Activated CD4-positive, alpha-beta memory T cell treated with anti-CD3 and anti-CD28 coated beads for 36 hours (primary cell): ENCODE data around the gene MED16. TPM values are rescaled to one million over a fixed set of nuclear protein-coding genes. Genes with fewer than 3 reads are reported as not detected.

ENCODE experiments used
- CTCF ChIA-PET: fragments of 350-600 bp; sonication (Branson Sonifier 250); formaldehyde crosslinking; loops from one replicate; lab custom pipeline; 2021; ENCODE audit warnings: antibody characterized with exemption, inconsistent platforms; lab: Charles Lee
- POLR2A ChIA-PET: fragments of 350-600 bp; sonication (Branson Sonifier 250); formaldehyde crosslinking; loops from one replicate; lab custom pipeline; 2021; ENCODE audit warnings: antibody characterized with exemption; lab: Charles Lee
- DNase-seq: peaks from one replicate; pipeline ENCODE4 v3.0.0-alpha.2; 2020
- H3K27ac Mint-ChIP-seq: one replicate; pipeline ENCODE4 v1.8.0; 2021; ENCODE audit warnings: mixed read lengths
- H3K27me3 Mint-ChIP-seq: one replicate; pipeline ENCODE4 v1.8.0; 2021; ENCODE audit warnings: mixed read lengths
- H3K36me3 Mint-ChIP-seq: one replicate; pipeline ENCODE4 v1.8.0; 2021; ENCODE audit warnings: mixed read lengths
- H3K4me1 Mint-ChIP-seq: one replicate; pipeline ENCODE4 v1.8.0; 2021; ENCODE audit warnings: low read depth, mixed read lengths
- H3K4me3 Mint-ChIP-seq: one replicate; pipeline ENCODE4 v1.8.0; 2021; ENCODE audit warnings: mild to moderate bottlenecking, mixed read lengths
- H3K9me3 Mint-ChIP-seq: one replicate; pipeline ENCODE4 v1.8.0; 2021; ENCODE audit warnings: mixed read lengths
- intact Hi-C: fragments of 100-400 bp; cut with micrococcal nuclease; formaldehyde crosslinking; loops from one replicate; pipeline ENCODE4 v1.15.1; 2023
- total RNA-seq, 2 experiments: library from RNA; stranded (reverse); gene quantifications; one replicate each; pipeline ENCODE4 v1.2.3, GENCODE V29; 2021

The MED16 gene
- total RNA-seq, 2 experiments from 2014 or later = 58.9 to 62.7 TPM

DNA sequence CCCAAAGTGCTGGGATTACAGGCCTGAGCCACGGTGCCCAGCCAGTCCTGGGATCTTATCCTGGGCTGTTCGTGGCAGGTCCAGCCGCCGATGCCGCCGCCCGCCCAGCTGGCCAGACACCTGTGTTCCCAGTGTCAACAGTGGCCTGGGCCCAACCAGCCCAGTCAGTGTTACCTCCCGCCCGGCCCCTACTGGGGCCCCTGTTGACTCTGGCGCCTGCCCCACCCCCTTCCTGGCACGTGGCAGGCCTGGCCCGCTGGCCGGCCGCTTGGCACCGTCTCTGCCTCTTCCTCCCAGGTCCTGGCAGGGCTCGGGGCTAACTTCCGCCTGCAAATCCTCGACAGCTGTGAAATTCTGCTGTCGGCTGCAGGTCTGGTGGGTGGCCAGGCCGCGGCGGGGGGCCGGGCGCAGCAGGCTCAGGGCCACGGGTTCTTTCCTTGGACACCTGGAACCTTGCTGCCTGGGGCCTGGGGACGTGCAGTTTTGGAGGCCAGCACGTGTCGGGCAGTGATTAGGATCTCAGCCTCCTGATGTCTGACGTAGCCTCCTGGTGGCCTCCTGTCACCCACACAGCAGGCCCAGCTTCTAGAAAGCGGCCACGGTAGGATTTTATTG lies 42.0 kb upstream of the MED16 start:
- ChIA-PET POLR2A (no interaction called here), CTCF (no interaction called here)
- Mint-ChIP-seq H3K27ac (no peak overlapping the region), H3K27me3 (no peaks in the 10 kb centered on the region), H3K4me3 (no peak overlapping the region), H3K4me1 (peaks cover 22% of the 10 kb centered on the region), H3K9me3 (peaks cover 2% of the 10 kb centered on the region), H3K36me3 (peaks cover 12% of the 10 kb centered on the region)
- no peak for DNase-seq
- intact Hi-C loops = no loop called here

DNA sequence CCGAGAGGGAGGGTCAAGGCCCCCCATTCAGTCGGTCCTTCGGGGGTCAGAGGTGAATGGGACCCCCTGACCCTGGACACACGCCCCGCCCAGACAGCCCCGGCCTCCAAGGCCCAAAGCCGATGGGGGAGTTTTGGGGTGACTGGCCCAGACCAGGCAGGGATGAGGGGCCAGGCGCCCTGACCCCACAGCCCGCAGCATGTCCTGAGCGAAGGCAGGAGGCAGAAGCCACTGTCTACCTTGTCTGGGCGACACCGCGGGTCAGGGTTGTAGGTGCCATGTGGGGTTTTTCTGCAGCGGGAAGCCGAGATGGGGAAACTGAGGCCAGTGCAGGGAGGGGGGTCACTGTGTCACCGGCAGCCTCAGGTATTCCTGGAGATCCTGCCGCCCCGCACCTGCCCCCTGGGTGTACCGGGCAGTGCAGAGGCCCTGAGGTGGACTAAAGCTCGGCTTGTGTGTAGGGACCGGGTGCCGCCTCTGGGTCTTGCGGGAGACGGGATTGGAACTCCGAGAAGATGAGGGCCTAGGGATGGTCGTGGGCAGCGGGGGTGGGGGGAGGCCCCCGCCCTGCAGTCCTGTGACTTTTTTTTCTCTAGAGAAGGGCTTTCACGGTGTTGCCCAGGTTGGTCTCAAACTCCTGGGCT lies 41.3 kb upstream of the MED16 start:
- no peak overlapping the region for H3K4me3 Mint-ChIP-seq
- POLR2A ChIA-PET = no interaction called here

DNA sequence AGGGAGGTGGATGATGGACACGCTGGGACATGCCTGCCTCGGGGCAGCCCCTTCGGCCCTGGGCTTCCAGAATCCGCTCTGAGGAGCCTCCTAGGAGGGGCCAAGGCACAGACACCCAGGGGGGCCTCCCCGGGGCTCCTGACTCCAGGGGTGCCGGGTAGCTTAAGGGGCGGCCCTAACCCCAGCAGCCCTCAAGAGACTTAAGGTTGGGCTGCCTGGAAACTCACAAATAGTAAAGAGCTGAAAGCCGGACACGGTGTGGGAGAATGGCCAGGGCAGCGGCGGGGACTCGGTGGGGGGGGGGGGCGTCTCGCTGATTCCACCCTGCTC lies 40.5 kb upstream of the MED16 start:
- intact Hi-C loops = no loop called here
- CTCF ChIA-PET = interaction anchor here (1.9 kb wide), 1 partner anchor 50 kb away, joined by 8 read pairs; the partner anchor contains the start of gene WDR18
- POLR2A ChIA-PET = no interaction called here

More for the DNA sequence above, 41.3 kb upstream of the MED16 start:
- Mint-ChIP-seq H3K4me1 (peaks cover 21% of the 10 kb centered on the region), H3K27ac (no peak overlapping the region), H3K27me3 (no peaks in the 10 kb centered on the region), H3K9me3 (peaks cover 2% of the 10 kb centered on the region), H3K36me3 (peaks cover 11% of the 10 kb centered on the region)
- no peak for DNase-seq
- intact Hi-C loops = no loop called here
- CTCF ChIA-PET = interaction anchor here (1.9 kb wide), 1 partner anchor 49 kb away, joined by 8 read pairs; the partner anchor contains the start of gene WDR18

DNA sequence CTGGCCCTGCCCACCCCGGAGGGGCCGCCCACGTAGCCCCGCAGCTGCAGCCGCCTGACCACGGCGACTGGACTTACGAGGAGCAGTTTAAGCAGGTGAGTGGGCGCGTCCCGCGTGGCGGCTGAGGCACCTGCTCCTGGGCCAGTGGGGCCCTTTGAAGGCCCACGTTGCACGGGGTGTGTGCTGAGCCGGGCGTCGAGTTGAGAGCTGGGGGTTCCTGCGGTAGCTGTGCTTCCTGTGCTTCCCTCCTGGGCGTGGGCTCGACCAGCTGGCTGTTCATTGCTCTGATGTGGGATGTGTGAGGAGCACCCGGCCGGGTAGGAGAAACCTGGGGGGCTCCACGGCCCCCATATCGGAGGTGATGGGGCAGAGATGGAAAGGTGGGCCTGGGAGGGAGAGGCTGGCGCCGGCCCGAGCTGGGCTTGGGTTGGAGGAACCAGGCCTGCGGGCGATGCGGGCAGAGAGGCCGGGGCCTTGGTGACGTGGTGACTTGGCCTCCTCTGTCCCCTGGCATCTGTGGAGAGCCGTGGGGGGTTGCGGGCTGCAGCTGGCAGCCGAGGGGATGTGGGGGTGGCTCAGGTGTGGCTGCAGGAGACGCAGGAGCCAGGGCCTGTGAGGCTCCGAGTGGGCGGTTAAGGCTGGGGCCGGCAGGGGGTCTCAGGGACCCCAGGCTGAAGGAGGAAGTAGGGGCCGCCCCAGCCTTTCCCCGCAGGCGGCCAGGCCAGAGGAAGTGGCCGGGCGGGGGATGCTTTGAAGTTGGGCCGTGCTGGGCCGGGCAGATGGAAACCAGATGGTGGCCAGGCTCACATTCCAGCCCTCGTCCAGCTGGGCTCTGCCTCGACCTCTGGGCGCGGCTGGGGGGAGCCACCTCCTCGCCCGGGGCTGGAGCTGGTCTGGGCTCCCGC lies 39.9 kb upstream of the MED16 start:
- Mint-ChIP-seq H3K4me3 (no peak overlapping the region), H3K4me1 (peaks cover 17% of the 10 kb centered on the region), H3K9me3 (peaks cover 2% of the 10 kb centered on the region), H3K27ac (no peak overlapping the region), H3K27me3 (no peaks in the 10 kb centered on the region), H3K36me3 (peaks cover 11% of the 10 kb centered on the region)
- intact Hi-C loops = no loop called here
- CTCF ChIA-PET = interaction anchor here (0.7 to 1.9 kb wide), 3 partner anchors 38 to 51 kb away, joined by 3 to 8 read pairs (median 4); partner anchors contain the start of gene WDR18
- DNase-seq = peak; percentile 42
- POLR2A ChIA-PET = no interaction called here

More for the DNA sequence above, 40.5 kb upstream of the MED16 start:
- peaks cover 21% of the 10 kb centered on the region for H3K4me1 Mint-ChIP-seq
- no peaks in the 10 kb centered on the region for H3K27me3 Mint-ChIP-seq
- H3K4me3 Mint-ChIP-seq = no peak overlapping the region
- no peak overlapping the region for H3K27ac Mint-ChIP-seq
- H3K36me3 Mint-ChIP-seq = peaks cover 11% of the 10 kb centered on the region
- DNase-seq = no peak
- H3K9me3 Mint-ChIP-seq = peaks cover 2% of the 10 kb centered on the region

DNA sequence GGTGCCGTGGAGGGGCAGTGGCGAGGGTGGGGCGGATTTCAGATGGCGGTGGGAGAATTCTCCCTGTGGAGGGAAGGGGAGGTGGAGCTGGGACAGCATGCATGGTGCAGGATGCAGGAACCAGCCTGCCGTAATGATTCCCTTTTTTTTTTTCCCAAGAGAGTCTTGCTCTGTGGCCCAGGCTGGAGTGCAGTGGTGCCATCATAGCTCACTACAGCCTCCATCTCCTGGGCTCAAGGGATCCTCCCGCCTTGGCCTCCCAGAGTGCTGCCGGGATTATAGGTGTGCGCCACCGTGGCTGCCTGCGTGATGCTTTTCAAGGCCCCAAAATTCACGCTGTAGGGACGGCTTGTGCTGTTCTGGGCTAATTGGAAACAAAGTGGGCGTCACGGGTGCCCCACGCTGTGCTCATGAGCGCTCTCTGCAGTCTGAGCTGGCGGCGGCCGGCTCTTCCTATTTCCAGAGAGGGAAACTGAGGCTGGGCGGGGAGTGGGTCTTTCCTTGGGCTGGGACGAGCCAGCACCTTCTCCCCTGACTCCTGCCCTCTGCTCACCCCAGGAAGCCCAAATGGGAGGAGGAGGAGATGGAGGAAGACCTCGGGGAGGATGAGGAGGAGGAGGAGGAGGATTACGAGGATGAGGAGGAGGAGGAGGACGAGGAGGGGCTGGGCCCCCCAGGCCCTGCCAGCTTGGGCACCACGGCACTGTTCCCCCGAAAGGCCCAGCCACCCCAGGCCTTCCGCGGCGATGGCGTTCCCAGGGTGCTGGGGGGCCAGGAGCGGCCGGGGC lies 39.1 kb upstream of the MED16 start:
- Mint-ChIP-seq H3K27me3 (no peaks in the 10 kb centered on the region), H3K4me3 (no peak overlapping the region), H3K9me3 (no peaks in the 10 kb centered on the region), H3K4me1 (peaks cover 11% of the 10 kb centered on the region), H3K36me3 (peaks cover 8% of the 10 kb centered on the region), H3K27ac (no peak overlapping the region)
- ChIA-PET POLR2A (no interaction called here), CTCF (interaction anchor here (0.7 to 1.9 kb wide), 3 partner anchors 39 to 52 kb away, joined by 3 to 8 read pairs (median 4); partner anchors contain the start of gene WDR18)
- no peak for DNase-seq
- intact Hi-C loops = no loop called here

DNA sequence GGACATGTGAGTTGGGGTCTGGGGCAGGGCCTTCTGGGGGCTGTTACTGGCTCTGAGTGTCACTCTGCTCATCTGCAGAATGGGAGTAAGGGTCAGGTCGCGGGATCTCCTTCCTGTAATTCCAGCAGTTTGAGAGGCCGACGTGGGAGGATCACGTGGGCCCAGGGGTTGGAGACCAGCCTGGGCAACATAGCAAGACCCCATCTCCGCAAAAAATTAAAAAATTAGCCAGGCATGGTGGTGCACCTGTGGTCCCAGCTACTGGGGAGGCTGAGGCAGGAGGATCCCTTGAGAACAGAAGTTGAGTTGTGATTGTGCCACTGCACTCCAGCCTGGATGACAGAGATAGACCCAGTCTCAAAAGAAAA lies 36.9 kb upstream of the MED16 start:
- intact Hi-C loops = loop anchor here (10.0 kb wide), 1 partner anchor 175 kb away; the partner anchor contains the start of gene GPX4
- no peak overlapping the region for H3K4me3 Mint-ChIP-seq
- no peak overlapping the region for H3K27ac Mint-ChIP-seq
- CTCF ChIA-PET = no interaction called here
- H3K27me3 Mint-ChIP-seq = no peaks in the 10 kb centered on the region
- H3K36me3 Mint-ChIP-seq = peaks cover 8% of the 10 kb centered on the region
- POLR2A ChIA-PET = no interaction called here
- H3K9me3 Mint-ChIP-seq = no peaks in the 10 kb centered on the region
- DNase-seq = no peak
- H3K4me1 Mint-ChIP-seq = peaks cover 10% of the 10 kb centered on the region

DNA sequence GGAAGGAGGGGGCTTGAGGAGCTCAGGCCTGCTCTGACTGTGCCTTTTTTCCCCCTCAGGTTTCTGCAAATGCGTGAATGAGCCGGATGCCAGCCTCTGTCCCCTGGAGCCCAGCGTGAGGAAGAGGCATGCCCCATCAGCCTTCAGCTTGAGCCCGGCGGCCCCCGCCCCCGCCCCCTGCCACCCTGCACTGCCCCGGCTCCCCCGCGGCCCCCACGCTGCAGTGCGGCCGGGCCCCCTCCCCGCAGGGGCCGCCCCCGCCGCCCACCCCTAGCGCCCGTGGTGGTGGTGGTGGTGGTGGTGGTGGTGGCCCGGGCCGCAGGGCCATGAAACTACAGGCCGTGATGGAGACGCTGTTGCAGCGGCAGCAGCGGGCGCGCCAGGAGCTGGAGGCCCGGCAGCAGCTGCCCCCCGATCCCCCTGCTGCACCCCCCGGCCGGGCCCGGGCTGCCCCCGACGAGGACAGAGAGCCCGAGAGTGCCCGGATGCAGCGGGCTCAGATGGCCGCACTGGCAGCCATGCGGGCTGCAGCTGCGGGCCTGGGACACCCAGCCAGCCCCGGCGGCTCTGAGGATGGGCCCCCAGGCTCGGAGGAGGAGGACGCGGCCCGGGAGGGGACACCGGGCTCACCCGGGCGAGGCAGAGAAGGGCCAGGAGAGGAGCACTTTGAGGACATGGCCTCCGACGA lies 36.4 kb upstream of the MED16 start:
- POLR2A ChIA-PET = no interaction called here
- Mint-ChIP-seq H3K9me3 (no peaks in the 10 kb centered on the region), H3K27ac (no peak overlapping the region), H3K4me3 (no peak overlapping the region), H3K27me3 (no peaks in the 10 kb centered on the region), H3K4me1 (peaks cover 10% of the 10 kb centered on the region), H3K36me3 (peaks cover 8% of the 10 kb centered on the region)
- DNase-seq = no peak
- CTCF ChIA-PET = no interaction called here
- intact Hi-C loops = loop anchor here (10.0 kb wide), 1 partner anchor 175 kb away; the partner anchor contains the start of gene GPX4

DNA sequence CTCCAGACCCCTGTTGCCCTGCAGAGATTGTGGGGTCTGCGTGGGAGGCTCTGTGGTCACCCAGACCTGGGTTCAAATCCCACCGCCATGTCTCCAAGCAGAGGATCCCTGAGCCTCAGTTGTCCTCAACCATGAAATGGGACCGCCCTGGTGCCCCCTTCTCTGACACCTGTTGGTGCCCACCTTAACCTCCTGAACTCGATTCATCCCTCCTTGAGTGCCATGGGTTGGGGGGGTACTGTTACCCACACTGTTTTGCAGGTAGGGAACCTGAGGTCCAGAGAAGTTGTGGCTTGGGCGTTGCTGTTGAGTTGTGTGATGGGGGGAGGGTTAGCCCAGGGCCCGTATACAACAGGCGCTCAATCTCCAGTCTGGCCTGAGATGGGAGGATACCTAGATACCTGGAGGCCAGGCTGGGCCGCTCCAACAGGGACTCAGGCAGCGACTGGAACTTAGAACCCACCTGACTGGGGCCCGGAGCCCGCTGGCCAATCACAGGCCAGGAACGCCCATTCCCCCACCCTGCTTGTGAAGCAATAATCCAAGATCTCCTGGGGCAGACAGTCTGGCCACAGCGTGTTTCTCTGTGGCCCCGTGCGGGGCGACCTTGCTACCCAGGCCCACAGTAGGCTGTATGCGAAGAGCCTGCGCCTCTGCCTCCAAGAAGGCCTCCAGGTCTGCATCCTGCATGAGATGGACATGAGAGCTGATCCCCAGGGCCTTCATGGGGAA lies 35.6 kb upstream of the MED16 start:
- DNase-seq = no peak
- H3K36me3 Mint-ChIP-seq = peaks cover 8% of the 10 kb centered on the region
- peaks cover 10% of the 10 kb centered on the region for H3K4me1 Mint-ChIP-seq
- no peaks in the 10 kb centered on the region for H3K9me3 Mint-ChIP-seq
- ChIA-PET POLR2A (no interaction called here), CTCF (no interaction called here)
- no peaks in the 10 kb centered on the region for H3K27me3 Mint-ChIP-seq
- no peak overlapping the region for H3K27ac Mint-ChIP-seq
- no peak overlapping the region for H3K4me3 Mint-ChIP-seq
- intact Hi-C loops = loop anchor here (10.0 kb wide), 1 partner anchor 176 kb away; the partner anchor contains the start of gene GPX4

DNA sequence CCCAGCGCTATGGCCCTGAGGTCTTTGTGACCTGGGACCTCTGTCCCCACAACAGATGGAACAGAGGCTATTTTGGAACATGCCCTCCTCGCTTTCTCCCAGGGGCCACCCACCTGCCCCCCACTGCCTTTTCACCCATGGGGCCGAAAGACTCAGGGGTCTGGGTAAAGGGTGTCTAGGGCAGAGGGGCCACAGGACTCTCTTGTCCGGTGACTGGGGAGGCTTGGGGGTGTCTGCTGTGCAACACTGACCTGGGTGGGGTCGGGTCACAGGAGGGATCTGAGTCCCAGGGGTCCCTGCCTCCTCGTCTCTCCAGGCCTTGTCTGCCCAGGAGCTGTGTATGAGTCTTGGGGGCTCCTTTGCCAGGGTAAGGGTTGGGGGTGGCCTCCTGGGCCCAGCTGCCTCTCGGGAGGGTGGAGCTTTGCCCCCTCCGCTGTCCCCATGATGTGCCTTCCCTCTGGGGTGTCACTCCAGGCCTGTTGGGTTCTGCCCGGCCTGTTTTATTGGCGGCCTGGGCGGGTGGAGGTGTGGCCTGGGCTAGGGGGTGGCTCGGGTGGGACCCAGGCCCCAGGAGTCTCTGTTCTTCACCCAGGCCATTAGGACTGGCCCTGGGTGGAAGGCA lies 34.9 kb upstream of the MED16 start:
- H3K27ac Mint-ChIP-seq = no peak overlapping the region
- no peaks in the 10 kb centered on the region for H3K9me3 Mint-ChIP-seq
- H3K4me3 Mint-ChIP-seq = no peak overlapping the region
- ChIA-PET CTCF (no interaction called here), POLR2A (no interaction called here)
- intact Hi-C loops = loop anchor here (10.0 kb wide), 1 partner anchor 177 kb away; the partner anchor contains the start of gene GPX4
- DNase-seq = no peak
- peaks cover 8% of the 10 kb centered on the region for H3K4me1 Mint-ChIP-seq
- H3K27me3 Mint-ChIP-seq = no peaks in the 10 kb centered on the region
- peaks cover 8% of the 10 kb centered on the region for H3K36me3 Mint-ChIP-seq

DNA sequence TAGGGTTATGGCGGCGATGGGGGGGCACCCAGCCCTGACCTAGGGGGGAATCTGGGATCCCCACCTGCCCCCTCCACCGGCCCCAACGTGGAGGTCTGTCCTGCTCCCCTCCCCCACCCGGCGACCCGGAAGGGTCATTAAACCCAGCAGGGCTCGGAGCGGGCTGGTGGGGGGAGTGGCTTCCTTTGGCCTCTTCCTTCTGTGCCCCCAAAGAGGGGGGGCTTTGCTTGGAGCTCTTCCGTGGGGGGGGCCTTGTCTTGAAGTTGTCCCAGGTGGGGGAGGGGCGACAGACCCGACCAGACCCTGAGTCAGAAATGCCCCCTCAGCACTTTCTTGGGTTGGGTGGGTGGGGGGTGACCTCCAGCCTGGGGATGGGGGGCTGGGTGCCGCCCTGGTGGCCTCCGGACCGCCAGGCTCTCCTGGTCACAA lies 34.4 kb upstream of the MED16 start:
- no peak overlapping the region for H3K4me3 Mint-ChIP-seq
- CTCF ChIA-PET = no interaction called here

More for the DNA sequence above, 34.4 kb upstream of the MED16 start:
- H3K9me3 Mint-ChIP-seq = no peaks in the 10 kb centered on the region
- DNase-seq = no peak
- no peak overlapping the region for H3K27ac Mint-ChIP-seq
- H3K4me1 Mint-ChIP-seq = peaks cover 4% of the 10 kb centered on the region
- intact Hi-C loops = loop anchor here (10.0 kb wide), 1 partner anchor 177 kb away; the partner anchor contains the start of gene GPX4
- POLR2A ChIA-PET = interaction anchor here (0.7 kb wide), 1 partner anchor 326 kb away, joined by 3 read pairs; no protein-coding TSS in a partner anchor
- H3K27me3 Mint-ChIP-seq = no peaks in the 10 kb centered on the region
- peaks cover 8% of the 10 kb centered on the region for H3K36me3 Mint-ChIP-seq
